NK-92 (cell line): ENCODE measurements around the gene RANBP3L.
"Not testable (repeated sequence)": the region's sequence is repeated elsewhere in the genome, so short reads cannot be mapped to it uniquely, and the experiment has no call there.

Experiments used
- DNase-seq: peaks from one replicate; lab custom pipeline; 2025; ENCODE audit not compliant: unreplicated experiment; lab: John Stamatoyannopoulos, UW

RANBP3L gene

GRCh38 chr5:36214436-36214835 lies 87.3 kb downstream of the RANBP3L start:
- DNase-seq, result no peak

DNA sequence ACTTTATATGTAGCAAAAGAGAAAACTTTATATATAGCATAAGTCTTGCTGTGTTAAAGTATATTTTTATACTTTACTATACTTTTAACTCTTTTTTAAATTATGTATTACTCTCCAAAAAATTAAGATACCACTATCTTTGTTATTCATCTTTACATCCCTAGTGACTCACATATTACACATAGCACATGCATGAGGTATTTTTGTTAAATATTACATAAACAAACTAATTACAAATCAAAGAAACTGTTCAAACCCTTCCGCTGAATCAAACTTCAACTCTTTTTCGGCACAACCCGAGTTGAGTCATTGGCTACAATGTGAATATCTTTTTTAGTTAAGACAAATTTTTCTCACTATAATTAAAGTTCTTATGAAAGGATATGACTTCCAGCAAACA lies 92.0 kb downstream of the RANBP3L start:
- DNase-seq, result no peak

DNA sequence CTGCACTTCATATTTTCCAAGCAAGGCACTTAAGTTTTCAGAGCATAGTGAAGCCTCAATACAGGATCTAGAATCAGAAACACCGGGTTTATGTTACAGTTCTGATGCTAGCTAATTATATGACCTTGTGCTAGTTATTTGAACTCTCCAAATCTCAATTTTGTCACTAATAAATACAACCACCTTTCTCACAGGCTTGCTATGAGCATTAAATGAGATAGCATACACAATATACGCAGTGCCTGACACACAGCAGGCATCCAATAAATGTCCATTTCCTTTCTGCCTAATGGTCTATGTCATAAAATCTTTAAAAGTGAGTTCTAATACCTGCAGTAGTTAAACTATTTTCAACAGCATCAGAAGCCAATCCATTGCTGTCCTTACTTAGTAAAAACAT lies 92.9 kb downstream of the RANBP3L start:
- no peak for DNase-seq

DNA sequence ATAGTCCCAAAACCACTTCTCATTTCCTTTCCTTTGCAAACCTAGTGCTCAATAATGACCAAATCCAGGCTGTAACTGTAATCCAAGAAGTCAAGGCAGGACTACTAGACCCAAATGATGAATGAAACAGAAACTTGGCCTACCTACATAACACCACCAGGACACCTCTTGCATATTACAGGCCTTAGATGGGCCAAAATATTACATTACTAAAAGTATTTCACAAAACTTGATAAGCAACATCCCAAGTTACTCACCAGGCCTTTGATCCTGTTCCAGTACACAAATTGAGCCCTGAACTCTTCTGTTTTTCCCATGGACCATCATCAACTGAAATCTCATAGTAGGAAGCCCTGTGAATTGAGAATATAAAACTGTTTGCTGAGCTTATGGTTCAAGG lies 94.8 kb downstream of the RANBP3L start:
- DNase-seq, result no peak

DNA sequence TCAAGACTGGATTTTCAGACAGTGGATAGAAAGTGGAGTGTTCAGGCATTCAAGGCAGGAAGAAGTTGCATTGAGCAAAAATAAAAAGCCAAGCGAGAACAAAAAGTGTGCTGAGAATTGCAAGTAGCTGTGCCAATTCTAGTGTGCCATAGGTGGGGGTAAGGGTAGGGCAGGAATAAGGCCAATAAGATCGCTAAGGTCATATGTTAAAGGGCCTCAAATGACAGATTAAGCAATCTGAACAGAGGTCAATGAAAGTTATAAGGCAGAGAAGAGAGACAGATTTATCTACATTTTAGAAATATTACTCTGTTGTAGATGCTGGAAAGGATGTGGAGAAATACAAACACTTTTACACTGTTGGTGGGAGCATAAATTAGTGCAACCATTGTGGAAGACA lies 96.4 kb downstream of the RANBP3L start:
- DNase-seq, result no peak

- DNase-seq, result no peak
These were observed 99.2 kb downstream of the RANBP3L start for GRCh38 chr5:36202521-36202961.

DNA sequence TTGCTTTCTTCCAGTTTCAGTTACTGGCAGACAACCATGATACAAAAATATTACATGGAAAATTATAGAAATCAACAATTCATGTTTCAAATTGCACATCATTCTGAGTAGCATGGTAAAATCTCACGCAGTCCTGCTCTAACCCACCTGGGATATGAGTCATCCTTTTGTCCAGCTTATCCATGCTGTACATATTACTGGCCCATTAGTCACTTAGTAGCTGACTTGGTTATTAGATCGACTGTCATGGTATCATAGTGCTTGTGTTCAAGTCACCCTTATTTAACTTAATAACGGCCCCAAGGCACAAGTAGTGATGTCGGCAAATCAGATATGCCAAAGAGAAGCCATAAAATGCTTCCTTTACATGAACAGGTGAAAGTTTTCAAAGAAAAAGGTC lies 101.2 kb downstream of the RANBP3L start:
- DNase-seq, result no peak

DNA sequence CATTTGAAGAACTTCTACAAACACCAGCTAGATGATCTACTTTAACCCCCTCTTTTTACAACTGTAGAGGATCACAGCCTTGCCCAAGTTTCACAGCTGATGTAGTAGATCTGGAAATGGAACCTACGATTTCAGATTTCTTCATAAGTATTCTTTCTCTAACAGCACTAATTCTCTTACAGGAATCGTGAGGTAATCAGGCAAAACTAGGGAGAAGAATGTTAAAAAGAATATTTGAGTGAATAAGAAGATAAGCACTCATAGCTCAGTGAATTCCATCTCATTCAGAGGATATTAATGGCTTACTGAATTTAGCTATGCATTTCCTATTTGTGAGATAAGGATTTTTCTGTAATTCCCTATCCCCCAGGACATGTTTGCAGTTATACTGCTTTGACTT lies 102.1 kb downstream of the RANBP3L start:
- DNase-seq, result no peak

DNA sequence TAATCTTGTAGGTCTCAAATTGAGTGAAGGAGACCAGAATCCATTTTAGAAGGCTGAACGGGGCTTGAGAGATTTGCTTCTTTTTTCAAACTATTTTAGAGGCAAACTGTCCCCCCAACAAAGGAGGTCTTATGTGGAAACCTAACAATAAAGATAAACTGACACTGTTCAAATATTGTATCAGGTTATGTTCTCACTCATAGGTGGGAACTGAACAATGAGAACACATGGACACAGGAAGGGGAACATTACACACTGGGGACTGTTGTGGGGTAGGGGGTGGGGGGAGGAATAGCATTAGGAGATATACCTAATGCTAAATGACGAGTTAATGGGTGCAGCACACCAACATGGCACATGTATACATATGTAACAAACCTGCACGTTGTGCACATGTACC lies 102.9 kb downstream of the RANBP3L start:
- not testable (repeated sequence) for DNase-seq
